Erythroblast (primary cell): ENCODE data around the gene ZSCAN2.

Source experiments
- GATA1 ChIP-seq: IDR thresholded peaks from 2 replicates; pipeline ENCODE4 v1.6.1; 2011; ENCODE audit warnings: low read depth, mild to moderate bottlenecking, control low read depth, low read length, moderate library complexity
- POLR2A ChIP-seq: IDR thresholded peaks from 2 replicates; pipeline ENCODE4 v1.6.1; 2011; ENCODE audit warnings: mild to moderate bottlenecking, low read length

DNA sequence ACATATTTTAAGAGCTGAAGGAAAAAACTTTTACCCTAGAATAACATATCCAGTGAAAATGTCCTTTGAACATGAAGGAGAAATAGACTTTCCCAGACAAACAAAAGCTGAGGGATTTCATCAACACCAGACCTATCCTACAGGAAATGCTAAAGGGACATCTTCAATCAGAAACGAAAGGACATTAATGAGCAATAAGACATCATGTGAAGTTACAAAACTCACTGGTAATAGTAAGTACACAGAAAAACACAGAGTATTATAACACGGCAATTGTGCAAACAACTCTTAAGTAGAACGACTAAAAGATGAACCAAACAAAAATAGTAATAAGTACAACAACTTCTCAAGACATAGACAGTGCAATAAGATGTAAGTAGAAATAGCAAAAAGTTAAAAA is 3.5 kb upstream of the ZSCAN2 start:
- TF ChIP-seq POLR2A = no peak
- no peak for TF ChIP-seq GATA1
